GM19455 (cell line): ENCODE data around the gene RRP1.

Experiments used
- ATAC-seq: cut with Tn5 transposase; IDR thresholded peaks from one replicate; pipeline ENCODE4 v1.9.1; 2021; ENCODE audit not compliant: unreplicated experiment

Gene RRP1

GRCh38 chr21:43775190-43775589 is 14.2 kb upstream of the RRP1 start:
- ATAC-seq = no peak

- ATAC-seq = peak; percentile 75
Observed at GRCh38 chr21:43775795-43776430, 13.5 kb upstream of the RRP1 start, which contains the start of gene CSTB. TSS of gene CSTB (minus strand) at chr21:43776308. CDS start at chr21:43776269, 39 bp downstream.

GRCh38 chr21:43777953-43778352 is 11.4 kb upstream of the RRP1 start:
- ATAC-seq = no peak

- ATAC-seq = no peak
Observed at GRCh38 chr21:43778469-43779335, 10.7 kb upstream of the RRP1 start.

- ATAC-seq = no peak
Observed at GRCh38 chr21:43779660-43780059, 9.7 kb upstream of the RRP1 start.

GRCh38 chr21:43781846-43782245 is 7.5 kb upstream of the RRP1 start:
- ATAC-seq = no peak

- ATAC-seq = no peak
Observed at GRCh38 chr21:43782431-43783097, 6.8 kb upstream of the RRP1 start.

GRCh38 chr21:43783098-43783700 is 6.2 kb upstream of the RRP1 start:
- ATAC-seq = no peak

- no peak for ATAC-seq
Observed at GRCh38 chr21:43785134-43785533, 4.2 kb upstream of the RRP1 start.

GRCh38 chr21:43786300-43786806 is 3.0 kb upstream of the RRP1 start:
- ATAC-seq = no peak

GRCh38 chr21:43786807-43787440 is 2.5 kb upstream of the RRP1 start:
- ATAC-seq = no peak

GRCh38 chr21:43790010-43790524 is 690 bp downstream of the RRP1 start:
- ATAC-seq = no peak

- no peak for ATAC-seq
Observed at GRCh38 chr21:43792406-43792805, 3.0 kb downstream of the RRP1 start.

GRCh38 chr21:43793243-43793642 is 3.9 kb downstream of the RRP1 start:
- no peak for ATAC-seq

- ATAC-seq = no peak
Observed at GRCh38 chr21:43794311-43794710, 4.9 kb downstream of the RRP1 start.

- no peak for ATAC-seq
Observed at GRCh38 chr21:43794857-43795256, 5.5 kb downstream of the RRP1 start.

GRCh38 chr21:43797415-43797814 is 8.0 kb downstream of the RRP1 start:
- ATAC-seq = no peak

GRCh38 chr21:43797925-43798715 is 8.7 kb downstream of the RRP1 start:
- no peak for ATAC-seq

- ATAC-seq = no peak
Observed at GRCh38 chr21:43799301-43799840, 10.0 kb downstream of the RRP1 start.
